ENCODE results near the gene GTF2H2C_2.
"Not testable (repeated sequence)": the region's sequence is repeated elsewhere in the genome, so short reads cannot be mapped to it uniquely, and the experiment has no call there.

GTF2H2C_2 gene

GRCh38 chr5:70469926-70470509 lies 54.9 kb downstream of the GTF2H2C_2 start:
- H3K4me1 ChIP-seq; H3K9me3 ChIP-seq; DNase-seq; H3K27me3 ChIP-seq; H3K4me3 ChIP-seq (replicated peaks in 1 of 3); intact Hi-C loops (cut with DNase I); H3K27ac ChIP-seq; H3K36me3 ChIP-seq: not testable (repeated sequence)
- WGBS, 2 donors, result no CpG with 5 or more reads among the region's 7 CpGs
